HG03097 (cell line): Measurements from ENCODE around the gene SYNPR.
"Not testable (repeated sequence)": the region's sequence is repeated elsewhere in the genome, so short reads cannot be mapped to it uniquely, and the experiment has no call there.

Source experiments
- ATAC-seq: cut with Tn5 transposase; IDR thresholded peaks from one replicate; pipeline ENCODE4 v1.9.1; 2021; ENCODE audit not compliant: unreplicated experiment, low FRiP score

SYNPR gene

DNA sequence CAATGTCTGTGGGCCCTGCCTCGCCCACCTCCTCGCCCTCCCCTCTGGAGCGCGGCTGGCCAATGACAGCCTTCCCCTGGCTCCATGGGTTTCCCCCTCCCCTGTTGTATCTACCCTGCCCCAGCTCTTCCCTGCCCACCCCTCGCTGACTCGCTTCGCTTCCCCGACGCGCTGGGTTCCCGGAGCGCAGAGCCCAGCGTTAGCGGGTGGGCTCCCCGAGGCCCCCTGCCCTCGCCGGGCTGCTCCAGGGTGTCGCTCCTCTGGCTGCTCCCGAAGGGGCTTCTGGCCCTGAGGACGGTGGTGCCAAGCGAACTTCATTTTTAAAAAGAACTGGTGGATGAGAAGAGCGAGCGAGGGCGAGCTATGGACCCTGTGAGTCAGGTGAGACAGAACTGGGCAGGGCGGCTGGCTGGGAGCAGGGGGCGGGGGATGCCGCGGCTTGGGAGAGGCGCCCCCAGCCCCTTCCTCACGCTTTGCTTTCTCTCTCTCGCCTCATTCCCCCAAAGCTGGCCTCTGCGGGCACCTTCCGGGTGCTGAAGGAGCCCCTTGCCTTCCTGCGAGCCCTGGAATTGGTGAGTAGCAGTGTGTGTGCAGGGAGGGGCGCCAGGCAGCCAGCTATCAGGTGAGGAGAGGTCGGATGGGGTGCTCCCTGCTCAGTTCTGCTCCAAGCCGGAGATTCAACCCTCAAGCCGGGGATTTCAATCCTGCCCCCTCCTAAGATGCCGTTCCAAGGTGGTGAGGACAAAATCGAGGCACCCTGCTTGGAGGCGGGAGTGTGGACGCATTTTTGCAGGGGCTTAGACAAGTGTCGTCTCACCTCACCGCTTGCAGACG is at the start of gene SYNPR:
TSS of gene SYNPR (plus strand) at position 138 of the 834 bp plus-strand sequence.
- no peak for ATAC-seq

DNA sequence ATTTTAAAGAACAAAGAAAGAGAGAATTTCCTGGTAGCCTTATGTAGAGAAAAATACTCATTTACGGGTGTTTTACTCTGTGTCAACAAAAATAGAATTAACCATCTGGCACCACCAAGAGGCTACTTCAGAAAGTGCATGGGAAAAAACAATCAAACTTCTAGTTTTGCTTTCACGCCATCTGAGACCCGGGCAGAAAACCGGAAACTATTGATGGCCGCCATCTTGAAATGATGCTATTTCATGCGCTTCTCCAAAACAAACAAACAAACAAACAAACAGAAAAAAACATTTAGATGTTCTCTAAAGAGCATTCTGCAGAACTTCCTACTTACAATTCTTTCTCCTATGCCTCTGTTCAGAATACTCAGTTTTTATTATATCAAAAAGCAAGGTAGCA is 49.4 kb upstream of the SYNPR start:
- ATAC-seq = no peak

DNA sequence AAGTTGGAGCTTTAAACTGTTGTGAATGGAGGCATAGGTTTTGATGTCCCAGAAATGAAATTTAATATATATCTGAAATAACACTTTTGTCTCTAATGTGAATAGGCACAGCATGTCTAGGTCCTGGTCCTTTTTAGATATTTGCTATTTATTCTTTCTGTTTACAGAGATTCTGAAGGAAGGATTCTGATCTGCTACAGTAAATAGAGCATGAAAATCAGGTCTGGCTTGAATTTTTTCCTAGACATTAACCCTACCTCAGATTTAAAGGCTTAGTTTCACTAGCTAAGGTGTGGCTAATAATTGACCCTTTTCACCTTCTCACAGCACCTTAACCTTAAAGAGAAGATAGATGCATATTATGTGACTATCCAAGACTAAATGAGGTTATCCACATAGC is 48.0 kb upstream of the SYNPR start:
- no peak for ATAC-seq

DNA sequence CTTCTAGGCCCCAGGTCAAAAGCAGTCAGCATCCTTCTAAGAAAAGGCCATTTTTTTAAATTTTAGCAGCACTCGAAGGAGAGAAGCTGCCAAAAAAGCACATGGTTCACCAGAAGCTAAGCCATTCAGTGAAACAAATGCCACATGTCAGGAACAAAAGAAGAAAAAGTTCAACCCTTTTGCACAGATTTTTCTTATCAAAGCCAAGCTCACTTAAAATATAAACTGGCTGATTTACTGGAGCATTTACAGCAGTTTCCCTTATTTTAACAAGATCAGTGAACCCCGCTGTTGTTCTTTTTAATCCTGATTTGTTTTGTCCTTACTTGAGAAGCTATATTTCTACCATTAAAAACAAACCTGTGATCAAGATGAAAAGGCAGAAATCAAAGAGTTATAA is 46.5 kb upstream of the SYNPR start:
- ATAC-seq = no peak

DNA sequence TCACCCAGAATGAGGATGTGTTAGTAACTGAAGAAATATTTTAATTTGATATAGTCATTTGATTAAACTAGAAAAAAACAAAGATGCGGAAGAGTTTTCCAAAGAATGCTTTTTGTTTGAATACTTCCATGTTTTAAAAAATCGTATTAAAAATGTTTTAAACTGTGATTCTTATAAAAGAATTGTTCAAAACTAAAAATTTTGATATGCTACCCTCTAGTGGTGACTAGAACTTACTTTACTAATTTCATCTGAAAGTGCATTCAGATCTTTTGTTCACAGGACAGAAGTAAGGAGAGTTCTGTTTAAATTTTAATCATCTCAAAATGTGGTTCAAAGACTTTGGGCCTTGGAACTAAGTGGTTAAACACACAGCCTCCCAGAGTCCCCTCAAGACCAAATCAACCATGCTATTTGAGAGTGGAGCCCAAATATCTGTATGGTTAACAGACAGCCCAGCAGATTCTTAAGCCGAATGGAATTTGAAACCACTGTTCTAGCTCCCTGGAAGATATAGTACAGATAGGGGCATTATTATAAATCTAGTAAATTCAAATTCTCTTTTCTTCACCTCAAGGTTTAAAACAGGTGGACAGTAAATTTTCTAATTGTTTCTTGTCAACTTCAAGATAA is 45.2 kb upstream of the SYNPR start:
- ATAC-seq = no peak

DNA sequence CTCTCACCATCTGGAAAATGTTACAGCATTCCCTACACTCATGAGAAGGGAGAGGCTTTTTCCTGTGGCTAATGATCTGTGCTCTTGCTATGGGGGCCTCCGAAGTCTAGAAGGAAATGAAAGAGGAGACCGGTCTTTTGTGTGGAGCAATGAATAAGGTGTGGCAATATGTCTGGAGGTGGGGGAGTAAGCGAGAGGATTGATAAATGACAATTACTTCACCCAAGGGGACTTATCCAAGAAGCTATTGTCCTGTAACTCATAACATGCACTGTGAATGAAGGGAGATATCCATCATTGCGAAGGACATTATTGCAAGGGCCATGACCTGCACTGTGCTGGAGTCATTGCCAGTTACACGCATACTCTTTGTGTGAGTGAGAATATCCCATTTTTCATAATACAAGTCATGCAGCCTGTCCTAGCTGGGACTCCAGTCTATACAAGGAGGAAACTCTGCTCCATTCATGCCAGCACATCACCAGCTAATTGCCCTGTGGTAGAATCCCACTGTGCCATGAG is 37.7 kb upstream of the SYNPR start:
- ATAC-seq = no peak

DNA sequence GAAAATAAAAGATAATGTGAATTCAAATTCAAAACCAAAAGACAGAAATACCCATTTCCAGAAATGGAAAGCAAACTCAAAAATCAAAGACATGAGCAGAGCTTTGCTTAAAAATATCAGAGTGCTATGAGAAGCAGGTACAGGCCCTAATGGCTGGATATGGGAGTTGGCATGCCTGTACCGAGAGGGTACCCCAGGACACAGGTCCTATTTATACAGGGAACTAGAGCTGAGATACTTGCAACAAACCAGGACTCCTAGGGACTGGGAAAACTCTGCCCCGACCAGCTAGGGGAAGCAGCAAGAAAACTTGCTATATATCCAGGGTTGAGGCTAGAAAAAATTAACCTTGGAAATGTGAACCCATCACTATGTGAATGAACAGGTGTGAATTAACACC is 36.0 kb upstream of the SYNPR start:
- no peak for ATAC-seq

DNA sequence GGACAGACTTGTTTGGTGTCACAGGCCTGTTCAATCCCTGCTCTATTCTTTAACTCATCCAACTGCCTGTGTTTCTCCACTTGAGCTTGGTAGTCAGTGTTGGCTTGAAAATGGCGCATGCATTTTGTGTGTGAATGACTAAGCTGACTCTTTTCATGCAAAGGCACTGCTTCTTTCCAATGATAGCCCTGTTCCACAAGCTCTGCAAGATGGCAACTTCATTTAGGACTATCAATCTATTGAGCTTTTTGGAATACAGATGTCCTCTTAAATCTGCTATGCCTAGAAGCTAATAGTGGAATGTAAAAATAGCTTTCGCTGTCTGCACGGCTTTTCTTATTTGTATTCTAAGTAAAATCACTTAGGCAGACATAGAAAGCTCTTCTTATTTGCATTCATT is 33.6 kb upstream of the SYNPR start:
- ATAC-seq = no peak

DNA sequence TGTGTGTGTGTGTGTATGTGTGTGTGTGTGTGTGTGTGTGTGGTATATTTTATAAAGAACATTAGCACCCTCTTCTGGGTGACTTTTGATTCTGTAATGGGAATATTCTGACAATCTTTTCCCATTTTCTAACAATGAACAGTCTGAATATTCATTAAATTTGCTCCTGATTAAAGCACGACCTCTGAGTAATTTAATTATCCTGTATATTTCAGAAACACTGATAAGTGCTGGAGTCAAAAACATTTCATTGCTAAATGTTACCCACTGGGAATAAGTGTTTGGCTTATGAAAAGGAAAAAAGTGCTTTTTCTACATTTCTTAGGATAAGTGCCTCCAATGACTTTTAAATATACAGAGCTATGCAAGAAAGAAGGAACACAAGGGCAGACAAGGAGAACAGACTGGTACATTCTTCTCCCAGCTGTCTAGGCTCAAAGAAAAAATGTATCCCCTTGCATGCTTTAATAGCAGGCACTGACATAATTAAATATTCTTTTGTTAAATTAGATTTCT is 32.3 kb upstream of the SYNPR start:
- ATAC-seq = no peak

DNA sequence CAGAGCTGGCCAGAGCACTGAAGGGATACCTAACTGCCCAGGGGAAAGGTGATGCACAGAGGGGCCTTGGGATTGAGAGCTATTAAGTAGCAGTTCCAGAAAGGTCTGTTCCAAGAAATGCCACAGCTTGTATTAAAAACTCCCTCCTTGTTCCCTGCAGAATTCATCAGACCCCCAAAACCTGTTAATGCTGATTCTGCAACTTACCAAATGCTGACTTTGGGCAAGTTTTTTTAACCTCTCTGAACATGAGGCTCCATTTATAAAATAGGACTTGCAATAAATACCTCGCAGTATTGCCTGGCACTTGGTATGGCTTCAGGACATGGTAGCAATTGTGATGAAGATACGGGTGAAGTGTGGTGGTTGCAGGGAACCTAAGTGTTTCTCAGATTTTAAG is 30.1 kb upstream of the SYNPR start:
- ATAC-seq = no peak

DNA sequence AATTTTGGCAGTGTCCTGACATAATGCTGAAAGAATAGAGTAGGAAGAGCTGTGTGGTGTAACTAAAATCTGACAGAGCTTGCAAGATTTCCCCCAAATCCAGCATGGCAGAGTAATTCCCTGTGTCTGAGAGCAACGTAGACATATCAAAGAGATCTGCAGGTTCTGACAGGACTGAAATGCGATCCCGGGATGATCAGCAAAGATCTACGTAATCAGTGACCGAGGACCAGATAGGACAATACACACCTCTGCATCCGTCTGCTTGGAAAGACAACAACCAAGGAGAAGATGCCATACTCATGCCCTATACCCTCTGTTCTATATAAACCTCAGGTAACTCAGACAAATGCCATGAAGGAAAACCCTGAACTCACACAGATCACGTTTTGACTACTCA is 26.6 kb upstream of the SYNPR start:
- ATAC-seq = no peak

DNA sequence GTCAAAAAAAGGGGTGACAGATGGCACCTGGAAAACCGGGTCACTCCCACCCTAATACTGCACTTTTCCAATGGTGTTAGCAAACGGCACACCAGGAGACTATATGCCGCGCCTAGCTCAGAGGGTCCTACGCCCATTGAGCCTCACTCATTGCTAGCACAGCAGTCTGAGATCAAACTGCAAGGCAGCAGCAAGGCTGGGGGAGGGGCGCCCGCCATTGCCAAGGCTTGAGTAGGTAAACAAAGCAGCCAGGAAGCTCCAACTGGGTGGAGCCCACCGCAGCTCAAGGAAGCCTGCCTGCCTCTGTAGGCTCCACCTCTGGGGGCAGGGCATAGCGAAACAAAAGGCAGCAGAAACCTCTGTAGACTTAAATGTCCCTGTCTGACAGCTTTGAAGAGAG is 22.3 kb upstream of the SYNPR start:
- not testable (repeated sequence) for ATAC-seq

DNA sequence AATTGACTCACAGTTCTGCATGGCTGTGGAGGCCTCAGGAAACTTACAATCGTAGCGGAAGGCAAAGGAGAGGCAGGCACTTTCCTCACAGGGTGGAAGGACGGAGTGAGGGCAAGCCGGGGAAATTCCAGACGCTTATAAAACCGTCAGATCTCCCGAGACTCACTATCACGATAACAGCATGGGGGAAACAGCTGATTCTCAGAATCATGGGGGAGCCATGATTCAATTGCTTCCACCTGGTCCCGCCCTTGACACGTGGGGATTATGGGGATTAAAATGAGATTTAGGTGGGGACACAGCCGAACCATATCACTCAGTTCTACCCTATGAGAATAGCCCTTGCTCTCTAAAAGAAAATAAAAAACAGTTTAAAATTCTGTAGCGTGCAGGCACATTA is 13.4 kb upstream of the SYNPR start:
- ATAC-seq = no peak

DNA sequence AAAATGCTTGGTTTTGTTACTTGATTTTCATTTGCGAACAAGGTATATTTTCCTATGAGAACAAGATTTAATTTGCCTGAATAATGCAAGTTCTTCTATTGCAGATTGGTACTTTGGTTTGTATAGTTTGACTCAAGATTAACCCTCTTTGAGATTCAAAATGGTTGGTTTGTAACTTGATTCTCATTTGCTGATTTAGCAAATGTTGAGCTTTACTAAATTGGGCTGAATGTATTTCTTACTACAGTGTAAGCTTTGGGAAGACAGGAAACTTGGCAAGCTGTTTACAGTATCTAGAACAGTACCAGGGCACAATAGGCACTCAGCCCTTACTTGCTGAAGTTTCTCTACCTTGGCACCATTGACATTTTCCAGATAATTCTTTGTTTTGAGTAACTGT is 3.7 kb upstream of the SYNPR start:
- ATAC-seq = no peak

DNA sequence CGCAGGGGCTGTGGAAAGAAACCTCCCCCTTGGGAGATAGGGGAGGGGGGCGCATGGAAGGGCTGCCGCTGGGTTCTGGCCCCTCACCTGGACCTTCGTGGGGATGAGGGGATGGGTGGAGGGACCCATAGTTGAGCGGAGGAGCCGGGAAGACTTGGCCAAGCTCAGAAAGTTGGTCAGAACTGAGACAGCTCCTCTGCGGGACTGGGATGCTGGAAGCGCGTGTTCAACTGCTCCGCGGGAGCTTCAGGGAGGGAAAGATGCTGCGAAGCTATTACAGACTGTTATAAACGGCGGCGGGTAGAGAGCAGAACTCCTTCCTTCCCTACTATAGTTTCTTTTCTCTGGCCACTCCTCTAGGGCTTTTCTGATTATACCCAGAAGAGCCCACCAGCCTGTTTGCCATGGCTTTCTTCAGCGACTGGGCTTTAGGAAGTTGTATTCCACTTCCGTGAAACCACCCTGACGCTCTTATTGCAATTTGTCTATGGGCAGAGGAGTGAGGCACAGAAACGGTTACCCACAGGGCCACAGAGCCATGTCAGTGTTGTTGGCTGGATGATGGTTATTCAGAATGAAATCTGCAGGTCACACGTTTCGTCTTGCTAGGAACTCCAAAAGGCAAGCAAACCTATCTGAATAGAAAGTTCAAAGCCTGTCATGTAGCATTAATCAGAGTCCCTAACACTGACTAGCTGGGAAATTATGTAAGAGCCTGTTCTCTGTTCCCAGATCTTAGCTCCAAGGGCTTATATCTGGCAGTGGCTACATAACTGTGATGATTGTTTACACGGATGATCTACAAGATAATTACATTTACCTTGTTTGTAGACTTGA is 1.1 kb downstream of the SYNPR start:
- no peak for ATAC-seq

DNA sequence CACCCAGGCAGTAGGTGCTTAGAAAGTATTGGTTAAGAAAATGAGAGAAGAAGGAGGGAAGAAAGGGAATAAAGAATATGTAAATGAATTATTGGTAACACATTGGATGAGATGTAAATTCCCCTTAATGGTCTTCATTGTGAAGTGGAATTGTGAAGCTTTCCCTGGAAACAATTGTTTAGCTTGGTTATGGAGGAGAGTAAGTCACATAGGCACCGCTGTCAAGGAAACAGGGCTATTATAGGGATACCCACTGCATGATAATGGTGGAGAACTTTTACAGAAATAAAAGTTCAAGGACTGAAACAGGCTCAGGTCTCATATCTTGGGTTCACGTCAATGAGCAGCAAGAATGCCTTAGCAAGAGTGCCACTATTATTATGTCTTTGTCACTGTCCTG is 9.5 kb downstream of the SYNPR start:
- no peak for ATAC-seq

DNA sequence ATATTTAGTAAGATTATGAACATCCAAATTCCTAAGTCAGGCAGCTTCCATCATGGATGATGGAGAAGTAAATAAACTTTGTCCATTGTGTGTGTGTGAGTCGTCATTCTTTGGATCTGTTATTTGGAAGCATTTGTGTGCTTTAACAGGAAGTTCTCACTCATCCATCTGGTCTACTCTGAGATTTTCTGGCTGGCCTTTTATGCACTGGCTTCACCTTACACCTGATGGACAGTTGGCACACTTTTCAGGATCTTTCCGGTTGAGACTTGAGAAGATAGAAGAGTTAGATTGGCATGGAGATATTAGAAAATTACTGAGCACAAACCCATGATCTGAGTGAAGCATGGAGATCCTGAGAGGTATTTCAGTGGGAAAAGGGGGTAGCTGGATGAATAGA is 12.6 kb downstream of the SYNPR start:
- no peak for ATAC-seq

DNA sequence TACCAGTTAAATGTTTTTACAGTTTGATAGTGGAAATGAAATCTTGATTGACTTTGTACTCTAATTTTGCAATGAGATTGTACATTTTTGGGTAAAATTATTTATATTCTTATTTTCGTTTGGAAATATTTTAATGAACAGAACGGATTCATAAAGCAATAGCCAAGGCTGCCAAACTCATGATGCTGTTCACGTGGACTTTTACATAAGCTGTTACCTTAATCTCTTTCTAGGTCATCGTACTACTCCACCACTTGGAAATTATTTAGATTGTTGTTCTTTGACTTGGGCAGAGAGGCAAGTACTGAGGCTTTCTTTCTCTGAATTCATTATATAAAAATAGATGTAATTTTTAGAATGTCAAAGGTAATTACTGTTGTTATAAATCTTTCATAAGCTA is 16.2 kb downstream of the SYNPR start:
- no peak for ATAC-seq

DNA sequence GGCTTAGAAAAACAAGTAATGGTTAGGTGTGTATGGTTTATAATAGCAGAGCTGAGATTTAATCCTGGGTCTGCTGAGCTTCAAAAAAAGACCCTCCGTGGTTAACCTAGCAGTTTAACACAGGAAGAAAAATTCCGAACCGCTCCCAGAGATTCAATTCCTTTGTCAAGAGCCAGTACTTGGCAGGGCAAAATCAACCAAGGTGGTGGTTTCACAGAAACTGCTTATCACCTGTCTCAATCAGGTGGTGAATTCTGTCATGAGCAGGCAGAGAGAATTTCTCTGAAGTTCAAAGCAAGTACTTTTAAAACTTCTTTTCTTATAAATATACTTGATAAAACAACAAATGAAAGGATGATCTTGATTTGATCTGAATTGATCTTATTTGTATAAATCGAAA is 17.2 kb downstream of the SYNPR start:
- ATAC-seq = no peak

DNA sequence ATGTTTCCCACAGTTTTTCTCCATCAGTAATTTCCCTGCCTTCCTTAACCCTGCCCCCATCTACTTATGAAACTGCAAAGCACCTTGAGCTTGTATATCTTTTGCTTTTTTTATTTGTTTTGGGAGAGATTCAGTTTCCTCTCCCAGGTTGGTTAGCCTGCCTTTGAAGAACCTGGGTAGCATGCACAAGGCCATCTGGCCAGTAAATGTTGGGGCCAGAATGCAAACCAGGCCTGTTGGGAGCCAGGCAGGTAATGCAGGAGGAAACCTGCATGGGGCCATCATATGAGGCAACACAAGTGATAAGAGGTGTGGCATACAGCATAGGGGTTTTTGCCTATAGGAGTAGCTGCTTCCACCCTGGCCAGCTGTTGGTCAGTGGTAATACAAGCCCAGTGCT is 17.7 kb downstream of the SYNPR start:
- no peak for ATAC-seq

DNA sequence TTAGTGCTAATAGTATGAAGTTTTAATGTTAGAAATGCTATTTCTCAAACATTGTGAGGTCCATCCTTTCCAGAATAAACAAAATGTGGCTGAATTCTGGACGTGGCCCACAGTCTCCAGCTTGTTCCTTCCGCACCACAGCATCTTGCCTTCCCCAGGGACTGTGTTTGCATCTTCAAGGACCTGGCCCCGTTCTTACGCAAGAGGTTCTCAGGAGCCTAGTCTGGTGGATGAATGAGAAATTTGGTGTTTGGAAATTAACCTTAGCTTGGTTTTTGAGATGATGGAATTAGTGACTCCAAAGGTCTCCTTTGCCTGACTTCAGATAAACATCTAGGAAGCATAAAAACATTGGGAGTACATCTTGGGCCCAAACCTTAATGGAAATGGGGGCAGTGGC is 18.1 kb downstream of the SYNPR start:
- ATAC-seq = no peak
